ENCODE results near the gene ERCC8. TPM values are rescaled to one million over a fixed set of nuclear protein-coding genes. Genes with fewer than 3 reads are reported as not detected.

The ERCC8 gene
- total and polyA plus RNA-seq, 2 of the 13 experiments (the other 11 are each of a cell fraction or from before 2014, with no cell fraction given): 24.4 to 35.2 TPM

- TF ChIP-seq HMGXB4 (CRISPR knock-in tag; IDR thresholded peaks at IDR 0.05; ENCODE audit: borderline replicate concordance in 1 of 2, low read depth in 1 of 2) (peak; percentile 73 to 96; a peak in 3 of 4 replicates), EHMT2 (IDR thresholded peaks at IDR 0.05; ENCODE audit: borderline replicate concordance, low read depth, low read length) (no peak), SNAPC5 (CRISPR knock-in tag; IDR thresholded peaks at IDR 0.05; ENCODE audit: borderline replicate concordance) (no peak), ZNF367 (CRISPR knock-in tag; IDR thresholded peaks at IDR 0.05; ENCODE audit: borderline replicate concordance) (no peak), DMAP1 (CRISPR knock-in tag; IDR thresholded peaks at IDR 0.05) (0 out of 2 replicates have a peak, but pooled peaks have one; percentile 23), HMG20A (CRISPR knock-in tag; IDR thresholded peaks at IDR 0.05; ENCODE audit: borderline replicate concordance) (no peak), ARNTL (CRISPR knock-in tag; IDR thresholded peaks at IDR 0.05) (peak; percentile 87), ZFYVE20 (CRISPR knock-in tag; IDR thresholded peaks at IDR 0.05; ENCODE audit: borderline replicate concordance, low read depth) (no peak), ZNF205 (CRISPR knock-in tag; IDR thresholded peaks at IDR 0.05) (0 out of 2 replicates have a peak, but pooled peaks have one; percentile 8), MIXL1 (CRISPR knock-in tag; IDR thresholded peaks at IDR 0.05) (no peak), ZNF160 (CRISPR knock-in tag; IDR thresholded peaks at IDR 0.05) (no peak), SMAD3 (CRISPR knock-in tag; IDR thresholded peaks at IDR 0.05) (no peak), GTF2F1 (IDR thresholded peaks at IDR 0.05; ENCODE audit: low read length) (no peak), ZNF614 (CRISPR knock-in tag; IDR thresholded peaks at IDR 0.05; ENCODE audit: borderline replicate concordance) (0 out of 2 replicates have a peak, but pooled peaks have one; percentile 41), ZFP36L2 (CRISPR knock-in tag; IDR thresholded peaks at IDR 0.05) (no peak), ZNF710 (CRISPR knock-in tag; IDR thresholded peaks at IDR 0.05; ENCODE audit: borderline replicate concordance) (no peak; the same call in 1 of the 2 replicates), E2F5 (CRISPR knock-in tag; conservative IDR thresholded peaks at IDR 0.05) (no peak), ZBTB14 (CRISPR knock-in tag; IDR thresholded peaks at IDR 0.05) (peak; percentile 88), SAFB2 (CRISPR knock-in tag; IDR thresholded peaks at IDR 0.05; ENCODE audit: borderline replicate concordance, low read depth) (0 out of 2 replicates have a peak, but pooled peaks have one; percentile 35), IKZF1 (IDR thresholded peaks at IDR 0.05) (no peak), SP4 (CRISPR knock-in tag; IDR thresholded peaks at IDR 0.05) (peak; percentile 66; the same call in 1 of the 2 replicates), SOX5 (CRISPR knock-in tag; IDR thresholded peaks at IDR 0.05; ENCODE audit: borderline replicate concordance) (no peak)
Measured at GRCh38 chr5:60843936-60844905, 100.6 kb downstream of the ERCC8 start, which contains the start of gene ELOVL7 (continued).
